Large intestine (tissue), 1 donor: ENCODE data around the gene SLFN14. TPM values are rescaled to one million over a fixed set of nuclear protein-coding genes. Genes with fewer than 3 reads are reported as not detected.

ENCODE experiments used
- polyA plus RNA-seq: library from polyadenylated mRNA; unstranded; fragments of 120-200 nt; gene quantifications from one replicate; pipeline ENCODE4 v1.2.1, GENCODE V29; 2013

Gene SLFN14
- polyA plus RNA-seq, 1 donor, result 0.21 TPM

Other genes starting within 250 kb of the SLFN14 start
- gene SLFN11, start 187.2 kb downstream of the SLFN14 start, polyA plus RNA-seq, result 4.1 TPM
- gene SLFN12, start 128.3 kb downstream of the SLFN14 start, polyA plus RNA-seq, result 6.4 TPM
- gene SLFN13, start 112.1 kb downstream of the SLFN14 start, polyA plus RNA-seq, result 7.4 TPM
- gene SLFN12L, start 23.1 kb downstream of the SLFN14 start, polyA plus RNA-seq, result 1.4 TPM
- gene PEX12, start 17.8 kb upstream of the SLFN14 start, polyA plus RNA-seq, result 8.1 TPM
- 89.5 TPM for gene AP2B1, start 26.5 kb upstream of the SLFN14 start, polyA plus RNA-seq
- 2.9 TPM for gene RASL10B, start 170.8 kb upstream of the SLFN14 start, polyA plus RNA-seq
- gene GAS2L2, start 192.4 kb upstream of the SLFN14 start, polyA plus RNA-seq, result 0.13 TPM
- gene C17orf50, start 200.1 kb upstream of the SLFN14 start, polyA plus RNA-seq, result 0.04 TPM
- 7.5 TPM for gene MMP28, start 234.8 kb upstream of the SLFN14 start, polyA plus RNA-seq
- gene TAF15, start 248.7 kb upstream of the SLFN14 start, polyA plus RNA-seq, result 177 TPM